Measurements from ENCODE around the gene NKD1. TPM values are rescaled to one million over a fixed set of nuclear protein-coding genes. Genes with fewer than 3 reads are reported as not detected.
A peak's percentile ranks its signal among the peaks of the same experiment; 100 is the strongest.

NKD1 gene
- total RNA-seq, 1 experiment from 2014 or later = 11.4 TPM

DNA sequence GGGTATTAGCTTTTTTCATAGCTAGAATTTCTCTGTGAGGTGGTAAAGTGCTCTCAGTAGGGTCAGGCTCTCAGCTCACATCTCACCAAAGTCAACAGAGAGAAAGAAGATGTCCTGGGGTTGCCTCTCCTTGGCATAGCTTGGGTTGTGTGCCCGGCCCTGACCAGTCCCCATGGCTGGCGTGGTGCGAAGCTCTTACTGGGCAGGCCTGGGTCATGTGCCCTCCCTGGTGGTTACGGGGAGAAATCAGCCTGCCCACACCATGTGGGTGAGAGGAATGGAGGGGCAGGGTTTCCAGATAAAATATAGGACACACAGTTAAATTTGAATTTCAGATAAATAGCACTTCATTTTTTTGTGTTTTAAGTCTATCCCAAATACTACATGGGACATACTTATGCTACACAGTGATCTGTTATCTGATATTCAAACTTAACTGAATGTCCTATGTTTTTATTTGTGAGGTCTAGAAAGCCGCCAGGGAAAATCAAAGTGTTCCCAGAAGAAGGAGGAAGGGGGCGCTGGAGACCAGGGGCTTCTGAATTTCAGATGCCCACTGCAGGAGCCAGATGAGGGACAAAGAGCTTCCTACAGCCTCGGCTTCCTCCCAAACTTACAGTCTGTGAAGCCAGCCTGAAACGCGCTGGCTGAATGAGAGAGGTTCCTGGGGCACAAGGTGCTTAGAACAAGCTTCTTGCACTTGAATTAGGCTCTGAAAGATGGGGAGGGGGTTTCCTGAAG, 45.4 kb downstream of the NKD1 start:
- intact Hi-C loops (cut with micrococcal nuclease) = no loop called here
- Histone ChIP-seq H3K4me3 (replicated peaks in 1 of 2; ENCODE audit: low read depth in 1 of 2, low read length in 2 of 2) (no peak overlapping the region), H3K79me2 (ENCODE audit: insufficient read depth, low read length) (no peaks in the 10 kb centered on the region), H3K27ac (ENCODE audit: low read depth, low read length) (no peak overlapping the region), H3K27me3 (ENCODE audit: insufficient read depth, low read length) (no peaks in the 10 kb centered on the region), H3K4me1 (ENCODE audit: control insufficient read depth in 1 of 2, insufficient read depth in 2 of 2, low read length in 2 of 2) (no peaks in the 10 kb centered on the region), H3K36me3 (ENCODE audit: control insufficient read depth in 1 of 2, insufficient read depth in 2 of 2, low read length in 2 of 2) (no peaks in the 10 kb centered on the region), H3K9me2 (ENCODE audit: insufficient read depth) (no peaks in the 10 kb centered on the region), H3K4me2 (ENCODE audit: low read length) (no peak overlapping the region), H3K9ac (ENCODE audit: low read length) (no peak overlapping the region), H4K20me1 (ENCODE audit: insufficient read depth) (no peaks in the 10 kb centered on the region), H3K9me3 (ENCODE audit: control insufficient read depth in 1 of 2, insufficient read depth in 1 of 2, low read depth in 1 of 2, low read length in 2 of 2) (no peaks in the 10 kb centered on the region), H2AFZ (ENCODE audit: low read depth, low read length, poor library complexity, severe bottlenecking) (no peak overlapping the region)
- TF ChIP-seq TCF7L2 (IDR thresholded peaks at IDR 0.05; ENCODE audit: borderline replicate concordance, extremely low read depth, insufficient read depth, insufficient read length) (no peak), RAD21 (IDR thresholded peaks at IDR 0.05; ENCODE audit: low read depth) (0 out of 2 replicates have a peak, but pooled peaks have one; percentile 15)
- TF ChIP-seq, protein P1, sequence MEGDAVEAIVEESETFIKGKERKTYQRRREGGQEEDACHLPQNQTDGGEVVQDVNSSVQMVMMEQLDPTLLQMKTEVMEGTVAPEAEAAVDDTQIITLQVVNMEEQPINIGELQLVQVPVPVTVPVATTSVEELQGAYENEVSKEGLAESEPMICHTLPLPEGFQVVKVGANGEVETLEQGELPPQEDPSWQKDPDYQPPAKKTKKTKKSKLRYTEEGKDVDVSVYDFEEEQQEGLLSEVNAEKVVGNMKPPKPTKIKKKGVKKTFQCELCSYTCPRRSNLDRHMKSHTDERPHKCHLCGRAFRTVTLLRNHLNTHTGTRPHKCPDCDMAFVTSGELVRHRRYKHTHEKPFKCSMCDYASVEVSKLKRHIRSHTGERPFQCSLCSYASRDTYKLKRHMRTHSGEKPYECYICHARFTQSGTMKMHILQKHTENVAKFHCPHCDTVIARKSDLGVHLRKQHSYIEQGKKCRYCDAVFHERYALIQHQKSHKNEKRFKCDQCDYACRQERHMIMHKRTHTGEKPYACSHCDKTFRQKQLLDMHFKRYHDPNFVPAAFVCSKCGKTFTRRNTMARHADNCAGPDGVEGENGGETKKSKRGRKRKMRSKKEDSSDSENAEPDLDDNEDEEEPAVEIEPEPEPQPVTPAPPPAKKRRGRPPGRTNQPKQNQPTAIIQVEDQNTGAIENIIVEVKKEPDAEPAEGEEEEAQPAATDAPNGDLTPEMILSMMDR (IDR thresholded peaks at IDR 0.05 in 2 of 3, conservative IDR thresholded peaks at IDR 0.05 in 1 of 3; ENCODE audit: borderline replicate concordance in 1 of 3, insufficient read depth in 1 of 3, low read depth in 2 of 3, low read length in 2 of 3) = peak; percentile 8 to 29 (median 27); a peak in 2 of 6 replicates
- peak; percentile 30; the same call in 1 of the 2 replicates for ATAC-seq
- ChIA-PET POLR2A (no interaction called here), CTCF (interaction anchor here (1.0 to 1.2 kb wide), 3 partner anchors 51 to 213 kb away, joined by 3 read pairs; no protein-coding TSS in a partner anchor), RAD21 (ENCODE audit: low non-redundant PET in 1 of 2, low total read pairs in 2 of 2, uncharacterized antibody in 2 of 2, unreplicated experiment in 2 of 2) (no interaction called here)
- no TSS peak for BruUV-seq (replicated peaks)
- no peak for DNase-seq (ENCODE audit: low read depth, low spot score)
